Esophagus squamous epithelium (tissue), 5 donors: ENCODE data around the gene ARL5A. TPM values are rescaled to one million over a fixed set of nuclear protein-coding genes. Genes with fewer than 3 reads are reported as not detected.

Source experiments
- DNase-seq: peaks from one replicate; lab custom pipeline; 2025; lab: John Stamatoyannopoulos, UW
- H3K27ac ChIP-seq, 4 donors: fragments of 200-600 bp; sonication (generic); one replicate each; pipeline ENCODE4 v1.5.1; 2016 to 2019; ENCODE audit warnings: mild to moderate bottlenecking in 1 of 4
- H3K27me3 ChIP-seq, 4 donors: fragments of 200-600 bp; sonication (generic); 1 replicate in 3 of 4; 2 replicates in 1 of 4; pipeline versions ENCODE4 v1.5.1 to v1.6.0; 2017 to 2021; ENCODE audit warnings: antibody characterized with exemption in 1 of 4
- H3K36me3 ChIP-seq, 3 donors: fragments of 200-600 bp; sonication (generic); one replicate each; pipeline ENCODE4 v1.5.1; 2016 to 2019
- H3K4me1 ChIP-seq, 3 donors: fragments of 200-600 bp; sonication (generic); one replicate each; pipeline ENCODE4 v1.5.1; 2017 to 2019
- H3K4me3 ChIP-seq, 4 donors: fragments of 200-600 bp; sonication (generic); 1 replicate in 3 of 4; 2 replicates in 1 of 4; pipeline ENCODE4 v1.5.1; 2016 to 2019; ENCODE audit warnings: mild to moderate bottlenecking in 2 of 4, moderate library complexity in 1 of 4
- H3K9me3 ChIP-seq, 3 donors: fragments of 200-600 bp; sonication (generic); one replicate each; pipeline ENCODE4 v1.5.1; 2016 to 2019
- CTCF ChIP-seq, 6 experiments: fragments of 450-650 bp in 4 of 6; fragments of 200-600 bp in 2 of 6; sonication (generic) in 2 of 6; IDR thresholded peaks; one replicate each; pipeline ENCODE4 v1.5.1; 2016 to 2019; ENCODE audit warnings: antibody characterized with exemption in 6 of 6, mild to moderate bottlenecking in 4 of 6, moderate library complexity in 4 of 6
- POLR2A ChIP-seq, 4 donors: fragments of 450-650 bp; IDR thresholded peaks; one replicate each; pipeline ENCODE4 v1.6.1; 2017; ENCODE audit warnings: antibody characterized with exemption in 4 of 4, mild to moderate bottlenecking in 4 of 4, moderate library complexity in 3 of 4
- WGBS, 2 donors: methylation state at CpG; one replicate each; pipeline ENCODE4 v1.1.5; 2018; 5-methylcytosine and 5-hydroxymethylcytosine counted together
- intact Hi-C: fragments of 100-400 bp; cut with DNase I; formaldehyde crosslinking; loops from one replicate; pipeline ENCODE4 v1.15.0; 2022
- total RNA-seq, 4 donors: library from RNA; depleted of rRNA; stranded (reverse); fragments of >200 nt; gene quantifications; one replicate each; pipeline ENCODE4 v1.1.0, GENCODE V29; 2016
- donor health status: DM: yes; HTN: yes; CAD: no.

Gene ARL5A
- total RNA-seq, 4 donors from 2014 or later, result 41.8 to 81.5 (median 47.2) TPM

DNA sequence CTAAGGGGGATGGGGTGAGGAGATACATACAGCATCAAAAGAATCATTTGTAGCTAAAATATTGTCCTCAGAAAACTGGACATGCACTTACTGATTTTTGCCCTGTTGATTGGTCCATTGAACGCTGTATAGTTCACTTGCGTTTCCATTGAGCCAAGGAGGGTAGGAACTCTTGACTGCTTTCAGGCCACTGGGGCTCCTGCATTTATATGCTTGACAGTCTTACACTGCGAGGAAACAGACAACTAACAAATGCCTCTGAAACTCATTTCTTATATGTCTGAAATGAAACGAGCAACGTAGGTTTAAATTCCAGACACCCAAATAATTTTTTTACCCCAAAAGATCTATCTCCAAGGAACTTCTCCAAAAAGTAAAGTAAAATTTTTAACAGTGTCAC is 42.1 kb downstream of the ARL5A start:
- DNase-seq, result no peak
- peaks cover 0 to 51% (median 0%) of the 10 kb centered on the region in 3 donors for H3K36me3 ChIP-seq
- no peaks in the 10 kb centered on the region for H3K4me1 ChIP-seq
- intact Hi-C loops, result no loop called here
- TF ChIP-seq CTCF (IDR thresholded peaks at IDR 0.05), result no peak
- no peak for TF ChIP-seq POLR2A (IDR thresholded peaks at IDR 0.05)
- no peaks in the 10 kb centered on the region for H3K9me3 ChIP-seq
- no peak overlapping the region for H3K4me3 ChIP-seq
- H3K27ac ChIP-seq, result no peak overlapping the region
- 94% methylated on average over 5 of the region's 5 CpGs for WGBS, 2 donors
- no peaks in the 10 kb centered on the region for H3K27me3 ChIP-seq

DNA sequence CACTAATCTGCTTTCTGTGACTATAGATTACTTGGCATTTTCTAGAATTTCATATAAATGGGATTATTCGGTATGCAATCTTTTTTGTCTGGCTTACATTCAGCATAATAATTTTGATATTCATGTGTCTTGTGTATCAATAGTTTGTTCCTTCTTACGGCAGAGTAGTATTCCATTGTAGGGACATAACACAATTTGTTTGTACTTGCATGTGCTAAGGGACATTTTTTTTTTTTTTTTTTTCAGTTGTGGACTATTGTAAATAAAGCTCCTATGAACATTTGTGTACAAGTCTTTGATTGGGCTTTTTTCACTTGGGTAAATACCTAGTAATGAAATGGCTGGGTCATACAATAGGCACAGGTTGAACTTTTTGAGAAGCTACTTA is 45.1 kb downstream of the ARL5A start:
- intact Hi-C loops, result no loop called here
- Histone ChIP-seq H3K4me3 (no peak overlapping the region), H3K36me3 (peaks cover 0 to 67% (median 4%) of the 10 kb centered on the region in 3 donors), H3K27me3 (no peaks in the 10 kb centered on the region), H3K27ac (no peak overlapping the region), H3K9me3 (no peaks in the 10 kb centered on the region), H3K4me1 (no peaks in the 10 kb centered on the region)
- TF ChIP-seq CTCF (IDR thresholded peaks at IDR 0.05), result no peak
- TF ChIP-seq POLR2A (IDR thresholded peaks at IDR 0.05), result no peak
- no peak for DNase-seq
- WGBS, 2 donors, result 93 to 98% methylated on average over 2 of the region's 2 CpGs

DNA sequence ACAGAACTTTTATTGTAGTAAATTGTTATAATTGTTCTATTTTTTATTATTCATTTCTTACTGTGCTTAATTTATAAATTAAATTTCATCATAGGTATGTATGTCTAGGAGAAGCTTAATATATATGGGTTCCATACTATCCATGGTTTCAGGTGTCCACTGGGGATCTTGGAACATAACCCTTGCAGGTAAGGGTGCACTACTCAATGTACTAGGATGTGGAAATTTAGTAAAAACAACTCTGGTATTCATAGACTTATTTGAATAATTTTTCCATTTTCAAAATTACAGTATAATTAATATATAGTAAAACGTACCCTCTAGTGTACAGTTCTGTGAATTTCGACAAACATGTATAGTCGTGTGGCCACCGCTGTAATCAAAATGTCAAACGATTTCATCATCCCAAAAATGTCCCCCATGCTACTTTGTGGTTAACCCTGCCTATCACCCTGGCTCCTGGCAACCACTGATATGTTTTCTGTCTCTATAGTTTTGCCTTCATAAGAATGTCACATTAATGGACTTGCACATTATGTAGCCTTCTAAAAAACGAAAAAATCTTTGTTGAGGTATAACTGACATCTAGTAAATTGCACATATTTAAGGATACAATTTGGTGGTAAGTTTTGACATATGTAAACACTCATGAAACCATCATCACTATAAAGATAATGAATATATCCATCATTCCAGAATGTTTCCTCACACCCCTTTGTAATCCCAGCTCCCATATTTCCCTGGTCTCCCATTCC is 45.7 kb downstream of the ARL5A start:
- TF ChIP-seq CTCF (IDR thresholded peaks at IDR 0.05) (no peak), POLR2A (IDR thresholded peaks at IDR 0.05) (no peak)
- H3K9me3 ChIP-seq, result no peaks in the 10 kb centered on the region
- 81 to 84% methylated on average over 6 of the region's 6 CpGs for WGBS, 2 donors
- H3K27ac ChIP-seq, result no peak overlapping the region
- DNase-seq, result no peak
- H3K4me3 ChIP-seq, result no peak overlapping the region
- no peaks in the 10 kb centered on the region for H3K4me1 ChIP-seq
- intact Hi-C loops, result no loop called here
- no peaks in the 10 kb centered on the region for H3K27me3 ChIP-seq
- H3K36me3 ChIP-seq, result peaks cover 4 to 70% (median 5%) of the 10 kb centered on the region in 3 donors

GRCh38 chr2:151781642-151782041 is 46.6 kb downstream of the ARL5A start:
- intact Hi-C loops, result no loop called here
- Histone ChIP-seq H3K27ac (no peak overlapping the region), H3K27me3 (no peaks in the 10 kb centered on the region), H3K4me1 (no peaks in the 10 kb centered on the region), H3K4me3 (no peak overlapping the region), H3K36me3 (peaks cover 4 to 79% (median 6%) of the 10 kb centered on the region in 3 donors), H3K9me3 (no peaks in the 10 kb centered on the region)
- DNase-seq, result no peak
- TF ChIP-seq CTCF (IDR thresholded peaks at IDR 0.05) (no peak), POLR2A (IDR thresholded peaks at IDR 0.05) (no peak)
- 88 to 93% methylated on average over 4 of the region's 4 CpGs for WGBS, 2 donors

DNA sequence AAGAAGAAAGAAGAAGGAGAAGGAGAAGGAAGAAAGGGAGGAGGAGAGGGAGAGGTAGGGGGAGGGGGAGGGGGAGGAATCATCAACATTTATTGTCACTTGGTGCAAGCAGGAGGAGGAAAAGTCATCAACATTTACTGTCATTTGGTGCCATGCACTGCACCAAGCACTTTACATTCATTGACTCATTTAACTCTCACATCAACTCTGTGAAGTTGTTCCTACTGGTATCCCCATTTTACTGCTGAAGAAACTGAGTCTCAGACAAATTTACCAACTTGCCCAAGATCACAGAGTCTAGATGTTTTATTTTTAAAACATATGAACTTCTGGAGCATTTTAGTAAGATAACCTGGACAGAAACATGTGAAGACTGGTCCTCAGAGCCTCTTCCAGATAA is 47.3 kb downstream of the ARL5A start:
- peaks cover 4 to 82% (median 6%) of the 10 kb centered on the region in 3 donors for H3K36me3 ChIP-seq
- no peak for DNase-seq
- intact Hi-C loops, result no loop called here
- no peaks in the 10 kb centered on the region for H3K4me1 ChIP-seq
- H3K9me3 ChIP-seq, result no peaks in the 10 kb centered on the region
- TF ChIP-seq CTCF (IDR thresholded peaks at IDR 0.05), result no peak
- no peak for TF ChIP-seq POLR2A (IDR thresholded peaks at IDR 0.05)
- no peak overlapping the region for H3K27ac ChIP-seq
- H3K4me3 ChIP-seq, result no peak overlapping the region
- no peaks in the 10 kb centered on the region for H3K27me3 ChIP-seq
